Islet precursor cell (in vitro differentiated cells): ENCODE measurements around the gene ROBO2.
A peak's percentile ranks its signal among the peaks of the same experiment; 100 is the strongest.
"Not testable (repeated sequence)": the region's sequence is repeated elsewhere in the genome, so short reads cannot be mapped to it uniquely, and the experiment has no call there.

Experiments used
- DNase-seq: peaks from one replicate; pipeline ENCODE4 v3.0.0-alpha.2; 2018

Gene ROBO2

DNA sequence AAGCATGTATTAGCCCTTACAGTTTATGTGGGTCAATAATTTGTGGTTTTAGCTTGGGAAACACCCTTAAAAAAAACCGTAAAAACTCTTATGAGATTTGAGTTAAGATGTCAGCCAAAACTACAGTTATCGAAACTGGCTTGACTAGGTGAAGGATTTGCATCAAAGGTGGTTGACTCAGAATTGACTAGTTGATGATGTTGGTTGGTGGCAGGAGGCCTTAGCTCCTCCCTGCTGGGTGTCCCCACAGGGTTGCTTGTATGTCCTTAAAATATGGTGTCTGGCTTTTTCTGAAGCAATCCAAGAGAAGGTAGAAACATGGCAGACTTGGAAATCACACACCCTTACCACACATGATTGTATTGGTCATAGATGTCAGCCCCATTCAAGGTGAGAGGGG lies 305.1 kb downstream of the ROBO2 start:
- no peak for DNase-seq

DNA sequence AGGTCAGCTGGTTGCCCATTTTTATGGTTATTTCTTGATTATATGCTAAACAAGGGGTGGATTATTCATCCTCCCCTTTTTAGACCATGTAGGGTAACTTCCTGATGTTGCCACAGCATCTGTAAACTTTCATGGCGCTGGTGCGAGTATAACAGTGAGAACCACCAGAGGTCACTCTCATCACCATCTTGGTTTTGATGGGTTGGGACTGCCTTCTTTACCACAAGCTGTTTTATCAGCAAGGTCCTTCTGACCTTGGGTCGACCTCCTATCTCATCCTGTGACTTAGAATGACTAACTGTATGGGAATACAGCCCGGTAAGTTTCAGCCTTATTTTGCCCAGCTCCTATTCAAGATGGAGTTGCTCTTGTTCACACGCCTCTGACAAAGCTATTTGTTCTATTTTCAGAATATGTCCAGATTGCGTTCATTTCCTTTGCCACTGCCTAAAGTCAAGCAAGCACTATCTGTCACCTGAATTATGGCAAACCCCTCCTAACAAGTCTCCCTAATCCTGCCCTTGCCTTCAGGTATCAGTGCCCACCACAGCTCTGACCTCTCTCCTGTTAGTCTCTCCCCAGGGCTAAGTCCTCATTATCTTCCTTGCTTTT lies 308.5 kb downstream of the ROBO2 start:
- peak; percentile 75 for DNase-seq

DNA sequence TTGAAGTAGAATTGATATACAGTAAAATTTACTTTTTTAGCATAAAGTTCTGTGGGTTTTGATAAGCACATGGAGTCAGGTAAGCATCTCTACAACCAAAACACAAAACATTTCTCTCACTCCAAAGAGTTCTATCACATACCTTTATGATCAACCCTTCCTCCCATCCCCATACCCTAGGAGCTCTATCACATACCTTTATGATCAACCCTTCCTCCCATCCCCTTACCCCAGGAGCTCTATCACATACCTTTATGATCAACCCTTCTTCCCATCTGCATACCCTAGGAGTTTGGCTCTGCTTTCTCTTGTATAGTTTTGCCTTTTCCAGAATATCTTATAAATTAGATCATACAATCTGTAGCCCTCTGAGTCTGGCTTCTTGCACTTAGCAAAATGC lies 315.1 kb downstream of the ROBO2 start:
- no peak for DNase-seq

DNA sequence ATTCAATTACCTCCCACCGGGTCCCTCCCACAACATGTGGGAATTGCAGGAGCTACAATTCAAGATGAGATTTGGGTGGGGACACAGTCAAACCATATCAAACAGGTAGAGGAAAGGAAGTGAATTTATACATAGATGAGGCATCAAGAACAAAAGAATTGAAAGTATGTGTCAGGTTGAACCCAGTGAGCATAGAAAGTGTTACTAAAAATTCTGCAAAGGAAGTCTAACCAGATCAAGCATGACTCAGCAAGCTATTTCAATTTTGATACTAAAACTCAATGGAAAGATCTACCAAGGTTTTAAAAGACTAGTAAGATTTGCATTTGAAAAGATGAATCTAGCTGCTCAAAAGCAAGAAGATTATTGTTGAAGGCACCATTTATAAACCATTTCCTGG lies 323.0 kb downstream of the ROBO2 start:
- no peak for DNase-seq

DNA sequence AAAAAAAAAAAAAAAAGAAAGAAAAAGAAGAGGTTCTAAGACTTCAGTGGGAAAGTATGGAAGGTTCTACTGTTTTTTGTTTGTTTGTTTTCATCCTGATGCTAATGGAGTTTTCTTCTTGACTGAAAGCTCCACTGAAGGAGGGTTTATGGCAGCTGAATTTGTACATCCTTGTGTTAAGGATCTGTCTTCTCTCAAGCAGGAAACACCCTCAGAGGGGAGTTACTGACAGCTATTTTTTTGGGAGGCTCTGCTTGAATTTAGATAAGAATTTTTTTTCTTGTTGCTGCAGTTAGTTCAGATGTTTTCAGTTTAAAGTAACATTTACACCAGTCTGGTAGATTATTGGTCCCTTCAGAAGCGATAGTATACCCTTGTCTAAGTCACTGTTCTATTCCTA lies 325.3 kb downstream of the ROBO2 start:
- no peak for DNase-seq

DNA sequence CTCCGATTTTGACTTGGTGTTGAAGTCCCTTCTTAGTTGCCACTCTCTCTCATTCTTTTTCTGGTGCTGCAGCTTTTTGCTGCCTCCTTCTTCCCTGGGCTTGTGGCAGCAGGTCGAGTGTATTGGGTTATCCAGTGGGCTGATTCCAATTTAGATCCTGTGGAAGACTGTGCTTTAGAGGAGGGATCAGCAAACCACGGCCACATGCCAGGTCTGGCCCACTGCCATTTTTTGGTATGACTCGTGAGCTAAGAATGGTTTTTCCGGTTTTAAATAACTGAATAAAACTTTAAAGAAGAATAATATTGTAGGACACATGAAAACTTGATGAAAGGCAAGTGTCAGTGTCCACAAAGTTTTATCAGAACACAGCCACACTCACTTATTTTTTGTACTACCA lies 330.5 kb downstream of the ROBO2 start:
- DNase-seq, result peak; percentile 80

DNA sequence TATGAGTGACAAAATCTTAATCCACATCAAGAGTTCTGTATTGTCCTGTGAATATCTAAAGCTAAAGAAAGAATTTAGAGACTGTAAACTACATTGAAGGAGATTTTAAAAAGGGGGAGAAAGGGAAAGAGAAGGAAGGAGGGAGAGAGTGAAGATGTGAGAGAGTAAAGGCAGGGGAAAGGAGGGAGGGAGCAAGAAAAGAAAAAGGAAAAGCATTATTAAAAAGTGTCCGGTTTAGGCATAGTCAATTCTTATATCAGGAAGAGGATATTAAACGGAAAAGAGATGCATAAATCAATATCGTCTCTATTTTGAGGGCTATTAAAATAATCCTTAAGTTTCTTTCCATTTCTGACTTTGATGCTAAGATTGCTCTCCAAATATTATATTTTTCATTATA lies 332.1 kb downstream of the ROBO2 start:
- no peak for DNase-seq

DNA sequence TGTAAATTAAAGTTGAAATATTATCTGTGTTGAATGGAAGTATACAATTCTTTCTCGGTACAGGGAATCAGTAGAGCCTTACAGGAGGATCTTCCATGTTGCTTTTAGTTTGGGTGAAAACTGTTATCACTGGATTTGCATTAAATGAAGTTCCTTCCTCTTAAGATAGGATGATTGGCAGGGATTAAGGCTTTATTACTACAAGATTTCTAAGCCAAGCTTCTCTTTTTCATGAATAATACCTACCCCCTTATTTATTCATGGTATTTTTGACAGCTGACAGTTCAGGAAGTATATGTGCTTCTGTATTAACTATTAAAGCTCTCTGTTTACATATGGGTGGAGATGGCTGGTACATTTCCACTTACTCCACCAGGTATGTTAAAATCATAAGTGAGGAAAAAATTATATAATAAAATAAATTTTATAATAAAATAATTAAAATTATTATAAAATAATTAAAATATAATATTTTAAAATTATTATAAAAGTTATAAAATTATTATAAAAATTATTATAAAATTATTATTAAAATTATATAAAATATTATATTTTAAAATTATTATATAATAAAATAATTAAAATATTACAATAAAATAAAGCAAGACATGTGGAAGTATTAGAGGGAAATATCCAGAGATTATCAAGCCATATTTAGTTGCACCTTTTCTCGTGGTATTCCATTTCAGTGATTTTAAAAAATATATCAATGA lies 332.9 kb downstream of the ROBO2 start:
- DNase-seq, result no peak

DNA sequence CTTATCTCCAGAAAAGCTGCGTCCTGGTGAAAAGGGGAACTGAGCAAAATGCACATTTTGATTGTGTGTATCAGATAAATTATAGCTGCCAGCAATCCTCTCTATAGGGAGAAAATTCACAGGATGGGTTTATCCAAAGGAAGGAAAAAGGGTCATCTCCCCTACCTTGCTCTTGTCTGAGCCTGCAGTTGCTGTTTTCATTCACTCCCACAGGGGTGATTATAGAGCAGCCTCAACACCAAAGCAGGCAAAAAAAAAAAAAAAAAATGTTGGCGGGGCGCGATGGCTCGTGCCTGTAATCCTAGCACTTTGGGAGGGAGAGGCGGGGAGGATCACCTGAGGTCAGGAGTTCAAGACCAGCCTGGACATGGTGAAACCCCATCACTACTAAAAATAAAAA lies 333.7 kb downstream of the ROBO2 start:
- no peak for DNase-seq

DNA sequence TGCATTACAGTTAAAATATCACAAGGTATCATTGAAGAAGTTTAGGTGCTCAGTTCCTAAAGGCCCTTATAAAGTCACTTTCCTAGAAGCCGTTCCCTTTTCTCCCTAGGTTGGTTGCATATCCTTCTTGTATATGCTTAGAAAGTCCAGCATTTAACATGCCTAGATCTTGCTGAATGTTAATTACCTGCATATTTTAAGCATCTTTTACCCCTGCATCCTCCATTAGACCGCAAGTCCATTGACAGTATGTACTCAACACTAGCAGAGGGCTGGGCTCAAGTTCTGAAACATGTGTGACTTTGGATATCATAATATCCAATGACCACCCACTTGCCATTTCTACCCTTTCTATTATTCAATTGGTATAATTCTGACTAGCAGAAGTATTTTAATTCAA lies 336.6 kb downstream of the ROBO2 start:
- DNase-seq, result no peak

DNA sequence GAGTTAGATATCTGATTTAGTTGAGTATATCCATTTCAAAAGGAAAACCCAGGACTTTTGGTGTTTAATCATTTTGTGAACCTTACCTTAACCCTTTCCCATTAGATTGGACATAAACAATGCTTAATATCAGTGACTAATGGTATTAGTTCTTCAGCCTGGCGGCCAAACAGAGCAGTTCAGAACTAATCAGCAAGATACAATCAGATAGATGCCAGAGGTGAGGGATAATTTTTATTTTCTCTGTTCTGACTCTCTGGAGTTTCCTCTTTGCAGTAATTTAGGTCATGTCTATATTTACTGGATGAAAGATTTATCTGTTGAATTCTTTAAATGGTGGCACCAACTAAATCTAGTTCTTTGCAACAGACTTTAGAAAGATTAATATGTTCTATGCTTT lies 337.8 kb downstream of the ROBO2 start:
- no peak for DNase-seq

DNA sequence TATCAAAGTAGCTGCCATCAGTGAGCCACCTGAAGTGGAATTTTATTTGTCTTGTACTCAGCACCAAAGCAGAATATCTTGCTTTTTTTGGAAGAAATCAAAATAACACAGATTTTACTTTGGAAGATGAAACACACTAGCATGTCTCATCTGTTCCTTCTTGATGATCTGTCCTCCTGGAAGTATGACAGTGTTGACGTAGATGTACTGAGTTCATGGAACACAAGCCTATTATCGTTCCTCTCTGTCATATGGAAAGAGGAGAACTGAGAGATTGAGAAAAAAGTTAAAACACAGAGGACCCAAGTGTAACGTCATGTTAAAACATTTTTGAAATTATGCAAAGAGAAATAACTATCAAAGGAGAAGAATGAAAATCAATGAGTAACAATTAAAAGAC lies 340.2 kb downstream of the ROBO2 start:
- DNase-seq, result no peak

DNA sequence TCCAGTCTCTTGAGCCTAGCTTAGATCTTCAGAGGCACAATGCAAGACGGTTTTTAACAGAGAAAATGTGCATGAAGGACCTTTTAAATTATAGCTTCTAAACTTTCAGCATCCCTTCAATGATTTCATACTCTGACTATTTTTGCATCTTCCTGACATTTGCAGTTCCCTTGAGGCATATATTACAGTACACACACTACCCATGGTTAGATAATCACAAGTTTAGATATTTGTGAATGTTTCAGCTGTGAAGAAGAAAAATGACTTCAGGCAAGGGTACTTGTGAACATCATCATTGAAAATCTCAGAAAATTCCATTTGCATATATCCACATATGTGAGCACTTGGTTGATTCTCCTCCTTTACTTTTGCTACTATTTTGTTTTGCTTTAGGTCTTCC lies 341.5 kb downstream of the ROBO2 start:
- DNase-seq, result no peak

DNA sequence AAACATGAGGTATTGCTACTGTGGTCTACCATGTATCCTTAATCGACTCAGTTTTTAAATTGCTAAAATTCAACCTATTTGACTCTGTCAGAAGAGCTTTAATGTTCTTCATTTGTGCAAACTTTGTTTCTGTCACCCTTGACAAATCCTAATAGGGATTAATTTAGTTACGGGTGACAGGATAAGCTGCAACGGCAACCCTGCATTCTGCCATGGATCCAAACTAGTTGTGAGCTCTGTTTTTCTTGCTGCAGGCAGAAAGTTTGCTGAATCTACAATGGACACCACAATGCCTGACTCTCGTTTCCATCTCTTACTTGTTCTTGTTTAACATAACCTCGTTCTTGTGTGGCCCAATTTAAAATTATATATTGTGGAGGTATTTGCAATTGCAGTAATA lies 352.3 kb downstream of the ROBO2 start:
- DNase-seq, result no peak

DNA sequence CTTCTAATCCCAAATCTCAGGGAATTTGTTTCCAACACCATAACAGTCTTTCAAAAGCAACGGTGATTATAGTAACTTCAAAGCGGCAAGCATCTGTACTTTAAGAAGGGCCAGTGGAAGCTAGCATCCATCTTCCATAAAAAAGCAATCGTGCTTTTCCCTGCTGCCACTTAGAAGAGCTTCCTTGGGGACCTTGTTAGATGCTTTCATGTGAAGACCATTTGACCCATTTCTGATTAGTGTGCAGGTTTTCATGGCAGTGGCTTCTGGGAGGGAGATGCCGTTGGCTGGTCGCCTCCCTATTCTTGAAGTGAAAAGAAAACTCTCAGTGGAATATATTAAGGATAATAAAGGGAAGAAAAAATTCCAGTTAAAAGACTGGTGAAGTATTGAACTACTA lies 354.1 kb downstream of the ROBO2 start:
- DNase-seq, result no peak

DNA sequence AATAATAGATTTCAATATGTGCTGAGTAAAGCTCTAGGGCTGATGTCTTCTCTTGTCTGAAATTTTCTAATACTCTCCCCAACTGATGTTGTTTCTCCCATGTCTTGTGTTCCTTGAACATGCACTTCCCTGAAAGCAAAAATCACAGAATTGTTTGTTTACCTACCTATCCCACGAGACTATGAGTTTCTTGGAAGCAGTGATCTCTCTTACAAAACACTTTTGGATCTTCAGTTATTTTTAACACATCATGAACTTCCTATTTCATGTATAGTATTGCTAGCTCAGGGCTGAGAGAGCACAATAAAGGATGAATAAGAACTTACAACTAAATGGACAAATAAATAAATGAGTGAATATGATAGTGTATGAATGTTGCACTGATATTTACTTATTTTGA lies 365.0 kb downstream of the ROBO2 start:
- DNase-seq, result no peak

DNA sequence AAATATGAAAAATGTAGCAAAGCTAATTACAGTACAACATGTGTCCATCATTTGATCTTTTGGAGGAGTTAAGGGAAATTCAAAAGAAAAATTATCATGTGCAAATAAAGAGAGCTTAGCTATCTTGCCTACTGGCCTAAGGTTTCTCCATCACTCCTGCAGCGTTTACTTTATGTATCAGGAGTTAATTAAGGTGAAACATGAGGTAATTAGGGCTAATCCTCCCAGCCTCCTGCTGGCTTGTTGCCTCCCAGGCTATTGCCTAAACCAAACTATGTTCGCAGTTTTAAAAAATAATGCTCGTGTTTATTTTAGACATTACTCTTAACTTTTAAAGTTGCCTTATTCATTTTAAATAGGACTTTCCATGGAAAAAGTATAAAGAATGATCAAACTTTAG lies 367.5 kb downstream of the ROBO2 start:
- no peak for DNase-seq

DNA sequence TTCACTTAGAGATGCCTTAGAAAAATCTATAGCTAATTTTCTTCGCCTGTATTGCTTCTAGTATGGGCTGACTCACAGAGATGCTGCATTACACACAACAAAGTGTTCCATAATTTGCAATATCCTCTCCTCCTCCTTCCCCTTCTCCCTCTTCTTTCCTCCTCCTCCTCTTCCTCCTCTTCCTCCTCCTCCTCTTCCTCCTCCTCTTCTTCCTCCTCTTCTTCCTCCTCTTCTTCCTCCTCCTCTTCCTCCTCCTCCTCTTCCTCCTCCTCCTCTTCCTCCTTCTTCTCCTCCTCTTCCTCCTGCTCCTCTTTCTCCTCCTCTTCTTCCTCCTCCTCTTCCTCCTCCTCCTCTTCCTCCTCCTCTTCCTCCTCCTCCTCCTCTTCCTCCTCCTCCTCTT lies 370.4 kb downstream of the ROBO2 start:
- DNase-seq, result not testable (repeated sequence)

DNA sequence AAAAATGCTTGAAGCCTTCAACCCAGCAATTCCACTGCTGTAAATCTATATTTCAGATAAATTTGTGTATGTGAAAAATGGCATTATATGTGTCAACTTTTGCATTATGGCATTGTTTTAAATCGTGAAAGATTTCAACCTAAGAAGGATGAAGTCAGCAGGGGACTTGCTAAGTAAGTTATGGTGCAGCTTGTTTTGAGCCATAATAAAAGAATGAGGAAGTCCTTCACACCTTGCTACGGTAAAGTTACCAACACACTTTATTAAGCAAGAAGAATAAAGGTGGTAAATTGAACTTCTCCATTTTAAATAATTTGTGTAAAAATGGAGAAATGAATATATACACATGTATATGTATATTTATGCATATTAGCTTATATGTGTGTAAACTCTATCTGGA lies 371.4 kb downstream of the ROBO2 start:
- no peak for DNase-seq

DNA sequence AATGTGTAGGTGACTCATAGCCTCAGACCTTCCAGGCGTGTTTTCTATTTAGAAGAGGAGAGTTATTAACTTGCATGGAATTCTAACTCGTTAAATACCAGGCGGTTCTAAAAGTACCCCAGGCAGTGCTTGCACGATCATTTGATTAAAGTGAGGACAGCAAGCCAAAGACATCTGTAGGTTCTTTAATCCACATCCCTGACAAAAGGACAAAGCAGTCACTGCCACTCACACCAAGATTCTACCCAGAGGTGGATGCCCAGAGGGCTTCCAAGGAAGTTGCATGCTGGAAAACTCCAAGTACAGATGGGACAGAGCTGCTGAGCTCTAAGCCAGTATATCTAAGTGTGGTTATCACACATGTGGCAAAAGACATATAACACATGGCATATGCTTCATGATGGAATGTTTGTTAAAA lies 372.1 kb downstream of the ROBO2 start:
- DNase-seq, result no peak

DNA sequence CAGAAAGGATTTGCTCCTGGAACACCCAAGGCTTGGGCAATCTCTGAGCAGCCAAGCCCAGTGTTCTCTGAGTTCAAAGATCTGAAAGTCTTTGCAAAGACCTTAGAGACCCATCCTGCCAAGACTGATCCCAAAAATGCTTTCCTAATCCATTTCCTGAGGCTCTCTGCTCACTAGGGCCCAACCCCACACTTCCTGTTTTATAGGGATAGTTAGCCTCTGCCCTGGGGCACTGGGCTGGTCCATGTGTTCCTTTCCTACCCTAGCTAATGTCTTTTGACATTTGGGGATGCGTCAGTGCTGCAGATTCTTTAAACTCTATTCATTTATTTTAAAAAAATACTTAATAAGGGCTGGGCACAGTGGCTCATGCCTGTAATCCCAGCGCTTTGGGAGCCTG lies 372.7 kb downstream of the ROBO2 start:
- no peak for DNase-seq

DNA sequence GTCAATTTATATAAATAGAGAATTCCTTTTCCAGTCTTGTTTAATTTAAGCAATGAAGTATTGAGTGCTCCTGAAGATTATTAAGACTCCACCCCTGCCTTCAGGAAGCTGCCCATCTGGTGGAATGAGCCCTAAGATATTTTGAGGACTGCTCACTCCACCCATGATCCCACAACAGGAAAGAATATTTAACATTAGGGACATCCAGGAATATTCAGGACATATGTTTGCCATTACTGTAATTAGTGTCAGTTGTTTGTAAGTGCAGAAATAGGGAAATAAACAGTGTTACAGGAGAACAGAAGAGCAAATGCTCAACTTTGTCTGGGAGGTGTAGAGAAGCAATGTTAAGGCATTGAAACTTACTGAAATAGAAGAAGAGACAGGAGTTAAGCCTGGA lies 375.0 kb downstream of the ROBO2 start:
- DNase-seq, result no peak

DNA sequence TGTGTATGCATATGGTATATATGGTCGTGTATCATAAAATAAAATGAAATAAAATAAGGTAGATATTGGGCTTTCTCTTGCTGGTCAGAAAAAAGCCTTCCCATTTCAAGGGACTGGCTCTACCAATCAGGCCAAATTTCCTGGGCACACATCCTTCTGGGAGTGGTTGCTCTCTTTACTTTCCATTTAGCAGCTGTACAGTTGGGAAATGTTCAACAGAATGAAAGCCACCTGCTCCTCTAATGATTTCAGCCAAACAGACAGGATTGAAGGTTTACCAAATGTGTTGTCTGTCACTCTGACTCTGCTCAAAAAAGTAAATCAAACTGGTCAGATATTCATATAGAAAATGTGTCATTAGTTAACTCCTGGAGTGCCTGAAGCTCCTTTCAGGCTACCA lies 380.4 kb downstream of the ROBO2 start:
- no peak for DNase-seq

DNA sequence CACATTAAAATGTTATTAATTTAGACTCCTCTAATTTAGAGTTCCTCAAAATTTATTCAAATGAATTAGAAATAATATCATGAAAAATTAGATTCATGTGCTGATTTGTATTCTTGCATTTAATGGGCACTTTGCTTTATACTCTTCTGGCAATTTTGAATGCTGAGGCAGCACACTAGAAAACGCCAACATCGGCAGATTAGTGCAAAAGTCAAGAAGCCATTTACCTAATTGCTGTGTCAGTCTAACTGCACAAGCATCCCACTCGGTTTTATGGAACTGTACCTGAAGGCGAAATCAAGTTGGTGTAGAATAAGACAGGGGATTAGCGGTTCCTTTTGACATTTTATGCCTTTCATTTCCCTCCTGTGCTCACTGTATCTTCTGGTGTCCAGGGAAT lies 382.0 kb downstream of the ROBO2 start:
- DNase-seq, result no peak

DNA sequence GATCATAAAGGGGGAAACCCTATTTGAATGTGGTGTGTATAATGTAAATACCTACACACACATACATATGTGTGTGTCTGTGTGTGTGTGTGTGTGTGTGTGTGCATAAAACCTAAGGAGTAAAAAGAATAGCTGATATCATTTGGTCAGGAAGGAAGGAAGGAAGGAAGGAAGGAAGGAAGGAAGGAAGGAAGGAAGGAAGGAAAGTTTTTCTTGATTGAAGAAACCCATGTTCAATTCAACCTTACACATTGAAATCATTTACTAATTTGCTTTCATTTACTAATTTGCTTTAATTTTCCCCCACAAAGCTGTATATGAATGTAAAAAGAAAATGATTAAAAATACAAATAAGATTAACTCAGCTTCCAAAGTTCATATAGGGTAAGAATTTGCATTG lies 386.6 kb downstream of the ROBO2 start:
- no peak for DNase-seq
